ENCODE results near the gene STIM2.

DNA sequence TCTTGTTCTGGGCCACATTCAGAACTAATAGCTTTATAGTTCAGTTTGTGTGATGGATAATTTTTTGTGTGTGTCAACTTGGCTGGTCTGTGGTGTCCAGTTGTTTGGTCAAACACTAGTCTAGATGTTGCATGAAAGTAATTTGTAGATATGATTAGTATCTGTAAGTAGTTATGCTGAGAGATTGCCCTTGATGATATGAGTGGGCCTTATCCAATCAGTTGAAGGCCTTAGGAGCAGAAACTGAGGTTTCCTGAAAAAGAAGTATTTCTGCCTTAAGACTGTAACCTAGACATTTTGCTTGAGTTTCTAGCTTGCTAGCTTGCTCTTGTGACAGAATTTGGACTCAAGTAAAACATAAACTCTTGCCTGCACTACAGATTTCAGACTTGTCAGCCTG is 30.4 kb downstream of the STIM2 start:
- TF ChIP-seq, protein P1, sequence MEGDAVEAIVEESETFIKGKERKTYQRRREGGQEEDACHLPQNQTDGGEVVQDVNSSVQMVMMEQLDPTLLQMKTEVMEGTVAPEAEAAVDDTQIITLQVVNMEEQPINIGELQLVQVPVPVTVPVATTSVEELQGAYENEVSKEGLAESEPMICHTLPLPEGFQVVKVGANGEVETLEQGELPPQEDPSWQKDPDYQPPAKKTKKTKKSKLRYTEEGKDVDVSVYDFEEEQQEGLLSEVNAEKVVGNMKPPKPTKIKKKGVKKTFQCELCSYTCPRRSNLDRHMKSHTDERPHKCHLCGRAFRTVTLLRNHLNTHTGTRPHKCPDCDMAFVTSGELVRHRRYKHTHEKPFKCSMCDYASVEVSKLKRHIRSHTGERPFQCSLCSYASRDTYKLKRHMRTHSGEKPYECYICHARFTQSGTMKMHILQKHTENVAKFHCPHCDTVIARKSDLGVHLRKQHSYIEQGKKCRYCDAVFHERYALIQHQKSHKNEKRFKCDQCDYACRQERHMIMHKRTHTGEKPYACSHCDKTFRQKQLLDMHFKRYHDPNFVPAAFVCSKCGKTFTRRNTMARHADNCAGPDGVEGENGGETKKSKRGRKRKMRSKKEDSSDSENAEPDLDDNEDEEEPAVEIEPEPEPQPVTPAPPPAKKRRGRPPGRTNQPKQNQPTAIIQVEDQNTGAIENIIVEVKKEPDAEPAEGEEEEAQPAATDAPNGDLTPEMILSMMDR (IDR thresholded peaks at IDR 0.05; ENCODE audit: borderline replicate concordance, extremely low read depth, low read length, poor library complexity, severe bottlenecking) = no peak
- TF ChIP-seq EZH2 (IDR thresholded peaks at IDR 0.05; ENCODE audit: borderline replicate concordance, low read depth, low read length, severe bottlenecking) = no peak

Data from DND-41 (cell line).